DOHH2 (cell line): ENCODE data around the gene PLEKHA1.

Experiments used
- CTCF ChIP-seq: fragments of 200-600 bp; sonication (generic); IDR thresholded peaks from one replicate; pipeline ENCODE4 v1.5.1; 2014; ENCODE audit warnings: antibody characterized with exemption, mild to moderate bottlenecking, low read depth, low read length; ENCODE audit not compliant: poor library complexity, severe bottlenecking
- EZH2phosphoT487 ChIP-seq: fragments of 200-600 bp; sonication (generic); IDR thresholded peaks from 2 replicates; pipeline ENCODE4 v1.6.1; 2017; ENCODE audit warnings: borderline replicate concordance, mild to moderate bottlenecking, antibody characterized with exemption, low read length, moderate library complexity, mixed read lengths

- no peak for TF ChIP-seq CTCF
- no peak for TF ChIP-seq EZH2phosphoT487
These were observed 94.6 kb downstream of the PLEKHA1 start for GRCh38 chr10:122468926-122469781.
